ENCODE data around the gene CYSTM1. TPM values are rescaled to one million over a fixed set of nuclear protein-coding genes. Genes with fewer than 3 reads are reported as not detected.
A peak's percentile ranks its signal among the peaks of the same experiment; 100 is the strongest.

Gene CYSTM1
- total and polyA plus RNA-seq, 7 donors: 23.8 to 597 (median 51.7) TPM

DNA sequence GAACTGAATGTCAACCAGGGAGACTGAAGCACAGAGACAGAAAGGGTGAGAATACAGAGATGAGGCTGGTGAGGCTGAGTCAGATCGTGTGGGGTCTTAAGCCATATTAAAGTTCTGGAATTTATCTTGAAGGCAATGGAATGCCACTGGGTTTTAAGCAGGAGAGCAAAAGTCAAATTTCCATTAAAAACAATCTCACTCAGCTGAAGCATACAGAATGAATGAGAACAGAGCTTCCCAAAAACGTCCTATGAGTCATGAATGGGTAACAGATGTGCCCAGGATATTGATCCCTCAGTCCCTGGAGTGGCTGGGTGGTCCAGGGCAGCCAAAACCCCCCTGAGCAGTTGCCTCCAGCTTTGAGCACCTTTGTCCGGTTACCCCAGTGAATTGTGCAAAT is 83.0 kb downstream of the CYSTM1 start:
- H3K27me3 ChIP-seq: no peaks in the 10 kb centered on the region
- H3K4me3 ChIP-seq: no peak overlapping the region
- no peaks in the 10 kb centered on the region for H3K9me3 ChIP-seq
- H3K4me1 ChIP-seq: peaks cover 0 to 34% (median 25%) of the 10 kb centered on the region in 4 donors
- DNase-seq: no peak
- 83 to 86% methylated on average over 3 of the region's 3 CpGs for WGBS, 2 donors
- TF ChIP-seq POLR2AphosphoS5 (IDR thresholded peaks at IDR 0.05) (no peak), POLR2A (IDR thresholded peaks at IDR 0.05) (no peak), CTCF (IDR thresholded peaks at IDR 0.05) (no peak), EP300 (IDR thresholded peaks at IDR 0.05) (no peak)
- intact Hi-C loops (cut with DNase I): no loop called here
- no peaks in the 10 kb centered on the region for H3K36me3 ChIP-seq
- H3K27ac ChIP-seq: no peak overlapping the region

GRCh38 chr5:140258873-140259272 is 83.9 kb downstream of the CYSTM1 start:
- DNase-seq: no peak
- no peaks in the 10 kb centered on the region for H3K36me3 ChIP-seq
- peaks cover 0 to 30% (median 26%) of the 10 kb centered on the region in 4 donors for H3K4me1 ChIP-seq
- no peaks in the 10 kb centered on the region for H3K9me3 ChIP-seq
- no peak overlapping the region for H3K27ac ChIP-seq
- intact Hi-C loops (cut with DNase I): no loop called here
- no peak for TF ChIP-seq EP300 (IDR thresholded peaks at IDR 0.05)
- TF ChIP-seq POLR2AphosphoS5 (IDR thresholded peaks at IDR 0.05): no peak
- TF ChIP-seq CTCF (IDR thresholded peaks at IDR 0.05): no peak
- TF ChIP-seq POLR2A (IDR thresholded peaks at IDR 0.05): no peak
- no peak overlapping the region for H3K4me3 ChIP-seq
- no peaks in the 10 kb centered on the region for H3K27me3 ChIP-seq
- 94 to 97% methylated on average over 4 of the region's 4 CpGs for WGBS, 2 donors

DNA sequence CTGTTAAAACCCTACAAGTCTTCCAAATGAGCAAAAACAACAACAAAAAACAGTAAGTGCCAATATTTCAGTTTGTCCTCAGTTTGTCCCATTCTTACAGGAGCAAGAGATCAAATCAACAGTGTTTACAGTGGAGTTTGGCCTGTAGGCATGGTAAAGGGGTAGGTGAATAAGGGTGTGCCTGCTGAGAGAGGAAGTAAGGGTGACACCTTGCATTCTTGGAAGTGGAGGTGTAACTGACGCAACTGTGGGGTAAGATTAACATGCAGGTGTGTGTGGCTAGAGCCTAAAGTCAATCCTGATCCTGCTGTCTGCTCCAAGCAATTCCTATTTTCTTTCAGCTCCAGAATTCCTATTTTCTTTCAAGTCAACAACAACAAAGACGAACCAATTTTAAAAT is 84.5 kb downstream of the CYSTM1 start:
- Histone ChIP-seq H3K4me3 (no peak overlapping the region), H3K36me3 (no peaks in the 10 kb centered on the region), H3K27me3 (no peaks in the 10 kb centered on the region), H3K4me1 (peaks cover 0 to 30% (median 20%) of the 10 kb centered on the region in 4 donors), H3K9me3 (no peaks in the 10 kb centered on the region), H3K27ac (no peak overlapping the region)
- no peak for TF ChIP-seq EP300 (IDR thresholded peaks at IDR 0.05)
- no peak for TF ChIP-seq POLR2A (IDR thresholded peaks at IDR 0.05)
- no peak for TF ChIP-seq POLR2AphosphoS5 (IDR thresholded peaks at IDR 0.05)
- TF ChIP-seq CTCF (IDR thresholded peaks at IDR 0.05): no peak
- 30 to 72% methylated on average over 2 of the region's 2 CpGs for WGBS, 2 donors
- intact Hi-C loops (cut with DNase I): no loop called here
- no peak for DNase-seq

GRCh38 chr5:140260089-140260656 is 85.2 kb downstream of the CYSTM1 start:
- Histone ChIP-seq H3K36me3 (no peaks in the 10 kb centered on the region), H3K27me3 (no peaks in the 10 kb centered on the region), H3K4me1 (peaks cover 0 to 30% (median 20%) of the 10 kb centered on the region in 4 donors), H3K4me3 (no peak overlapping the region), H3K9me3 (no peaks in the 10 kb centered on the region), H3K27ac (peak overlapping the region in 3 of 4 donors; percentile 71 to 79 (median 74))
- WGBS, 2 donors: 86 to 96% methylated on average over 2 of the region's 2 CpGs
- no peak for TF ChIP-seq CTCF (IDR thresholded peaks at IDR 0.05)
- TF ChIP-seq POLR2AphosphoS5 (IDR thresholded peaks at IDR 0.05): no peak
- intact Hi-C loops (cut with DNase I): loop anchor here (5.0 kb wide), 1 partner anchor 42 kb away; the partner anchor contains the start of gene PFDN1
- DNase-seq: no peak

Measured in sigmoid colon (tissue), 7 donors.